ENCODE measurements around the gene ZNF787. TPM values are rescaled to one million over a fixed set of nuclear protein-coding genes. Genes with fewer than 3 reads are reported as not detected.

The ZNF787 gene
- total RNA-seq, 4 donors from 2014 or later: 24.9 to 53.1 (median 27.4) TPM

DNA sequence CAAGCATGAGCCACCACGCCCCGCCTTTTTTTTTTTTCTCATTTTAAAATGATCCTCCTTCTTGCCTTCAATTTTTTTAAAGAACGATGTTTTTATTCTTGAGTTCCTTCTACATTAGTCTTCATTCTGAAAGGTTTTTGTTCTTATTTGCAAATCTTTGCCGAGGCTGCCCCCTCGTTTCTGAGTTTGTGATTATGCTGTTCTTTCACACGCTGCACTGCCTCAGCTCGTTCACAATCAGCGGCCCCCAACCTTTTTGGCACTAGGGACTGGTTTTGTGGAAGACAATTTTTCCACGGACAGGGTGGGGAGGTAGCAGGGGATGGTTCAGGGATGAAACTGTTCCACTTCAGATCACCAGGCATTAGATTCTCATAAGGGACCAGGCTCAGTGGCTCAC, 26.6 kb downstream of the ZNF787 start:
- Histone ChIP-seq H3K9me3 (no peaks in the 10 kb centered on the region), H3K36me3 (peaks cover 0 to 3% (median 0%) of the 10 kb centered on the region in 4 donors), H3K27me3 (no peaks in the 10 kb centered on the region), H3K27ac (no peak overlapping the region), H3K4me3 (no peak overlapping the region), H3K4me1 (no peaks in the 10 kb centered on the region)
- in situ Hi-C loops (cut with MboI; ENCODE audit: low pct_ligation_motif_present in 1 of 4, low pct_unique_long_range_greater_than_20kb in 1 of 4, low sequenced_read_pairs in 3 of 4): loop anchor here in 1 of 4 donors (25.0 kb wide), 1 partner anchor 218 kb away; the partner anchor contains the start of gene ZSCAN5A
- DNase-seq: no peak
- 85 to 100% methylated on average over 5 to 9 of the region's 9 CpGs for WGBS, 2 donors (ENCODE audit: low coverage in 1 of 2)
- no peak for TF ChIP-seq POLR2A (IDR thresholded peaks at IDR 0.05)
- TF ChIP-seq POLR2AphosphoS5 (IDR thresholded peaks at IDR 0.05): no peak
- TF ChIP-seq, protein P1, sequence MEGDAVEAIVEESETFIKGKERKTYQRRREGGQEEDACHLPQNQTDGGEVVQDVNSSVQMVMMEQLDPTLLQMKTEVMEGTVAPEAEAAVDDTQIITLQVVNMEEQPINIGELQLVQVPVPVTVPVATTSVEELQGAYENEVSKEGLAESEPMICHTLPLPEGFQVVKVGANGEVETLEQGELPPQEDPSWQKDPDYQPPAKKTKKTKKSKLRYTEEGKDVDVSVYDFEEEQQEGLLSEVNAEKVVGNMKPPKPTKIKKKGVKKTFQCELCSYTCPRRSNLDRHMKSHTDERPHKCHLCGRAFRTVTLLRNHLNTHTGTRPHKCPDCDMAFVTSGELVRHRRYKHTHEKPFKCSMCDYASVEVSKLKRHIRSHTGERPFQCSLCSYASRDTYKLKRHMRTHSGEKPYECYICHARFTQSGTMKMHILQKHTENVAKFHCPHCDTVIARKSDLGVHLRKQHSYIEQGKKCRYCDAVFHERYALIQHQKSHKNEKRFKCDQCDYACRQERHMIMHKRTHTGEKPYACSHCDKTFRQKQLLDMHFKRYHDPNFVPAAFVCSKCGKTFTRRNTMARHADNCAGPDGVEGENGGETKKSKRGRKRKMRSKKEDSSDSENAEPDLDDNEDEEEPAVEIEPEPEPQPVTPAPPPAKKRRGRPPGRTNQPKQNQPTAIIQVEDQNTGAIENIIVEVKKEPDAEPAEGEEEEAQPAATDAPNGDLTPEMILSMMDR (IDR thresholded peaks at IDR 0.05): no peak
- no peak for TF ChIP-seq EP300 (IDR thresholded peaks at IDR 0.05; ENCODE audit: low read depth)
- intact Hi-C loops (cut with DNase I; ENCODE audit: low total_unique reads): no loop called here

DNA sequence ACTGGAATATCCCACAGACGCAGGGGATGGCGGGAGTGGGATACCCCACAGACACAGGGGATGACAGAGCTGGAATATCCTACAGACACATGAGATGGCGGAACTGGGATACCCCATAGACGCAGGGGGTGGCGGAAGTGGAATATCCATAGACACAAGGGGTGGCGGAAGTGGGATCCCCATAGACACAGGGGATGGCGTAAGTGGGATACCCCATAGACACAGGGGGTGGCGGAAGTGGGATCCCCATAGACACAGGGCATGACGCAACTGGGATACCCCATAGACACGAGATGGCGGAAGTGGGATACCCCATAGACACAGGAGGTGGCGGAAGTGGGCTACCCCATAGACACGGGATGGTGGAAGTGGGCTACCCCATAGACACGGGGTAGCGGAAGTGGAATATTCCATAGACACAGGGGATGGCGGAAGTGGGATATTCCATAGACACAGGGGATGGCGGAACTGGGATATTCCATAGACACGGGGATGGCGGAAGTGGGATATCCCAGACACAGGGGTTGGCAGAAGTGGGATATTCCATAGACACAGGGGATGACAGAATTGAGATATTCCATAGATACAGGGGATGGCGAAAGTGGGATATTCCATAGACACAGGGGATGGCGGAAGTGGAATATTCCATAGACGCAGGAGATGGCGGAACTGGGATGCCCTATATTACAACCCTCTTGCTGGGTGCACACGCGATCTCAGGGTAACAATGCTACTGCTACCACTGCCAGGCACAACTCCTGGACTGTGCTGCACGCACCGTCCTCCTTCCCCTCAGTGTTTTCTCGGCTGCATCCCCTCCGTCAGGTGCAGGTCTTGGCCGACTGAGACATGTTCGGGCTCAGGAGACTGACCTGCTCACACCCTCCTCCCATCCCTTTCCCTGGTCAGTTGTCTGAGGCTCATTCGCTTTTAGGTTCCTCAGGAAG, 28.1 kb downstream of the ZNF787 start:
- H3K27ac ChIP-seq: no peak overlapping the region
- no peak for DNase-seq
- WGBS, 2 donors (ENCODE audit: low coverage in 1 of 2): 96 to 98% methylated on average over 12 to 32 of the region's 32 CpGs
- H3K4me1 ChIP-seq: no peaks in the 10 kb centered on the region
- peaks cover 0 to 6% (median 3%) of the 10 kb centered on the region in 4 donors for H3K36me3 ChIP-seq
- TF ChIP-seq POLR2A (IDR thresholded peaks at IDR 0.05): no peak
- TF ChIP-seq, protein P1 (IDR thresholded peaks at IDR 0.05): no peak
- H3K4me3 ChIP-seq: no peak overlapping the region
- no peaks in the 10 kb centered on the region for H3K27me3 ChIP-seq
- no peaks in the 10 kb centered on the region for H3K9me3 ChIP-seq
- in situ Hi-C loops (cut with MboI; ENCODE audit: low pct_ligation_motif_present in 1 of 4, low pct_unique_long_range_greater_than_20kb in 1 of 4, low sequenced_read_pairs in 3 of 4): loop anchor here in 1 of 4 donors (25.0 kb wide), 1 partner anchor 219 kb away; the partner anchor contains the start of gene ZSCAN5A
- intact Hi-C loops (cut with DNase I; ENCODE audit: low total_unique reads): no loop called here

DNA sequence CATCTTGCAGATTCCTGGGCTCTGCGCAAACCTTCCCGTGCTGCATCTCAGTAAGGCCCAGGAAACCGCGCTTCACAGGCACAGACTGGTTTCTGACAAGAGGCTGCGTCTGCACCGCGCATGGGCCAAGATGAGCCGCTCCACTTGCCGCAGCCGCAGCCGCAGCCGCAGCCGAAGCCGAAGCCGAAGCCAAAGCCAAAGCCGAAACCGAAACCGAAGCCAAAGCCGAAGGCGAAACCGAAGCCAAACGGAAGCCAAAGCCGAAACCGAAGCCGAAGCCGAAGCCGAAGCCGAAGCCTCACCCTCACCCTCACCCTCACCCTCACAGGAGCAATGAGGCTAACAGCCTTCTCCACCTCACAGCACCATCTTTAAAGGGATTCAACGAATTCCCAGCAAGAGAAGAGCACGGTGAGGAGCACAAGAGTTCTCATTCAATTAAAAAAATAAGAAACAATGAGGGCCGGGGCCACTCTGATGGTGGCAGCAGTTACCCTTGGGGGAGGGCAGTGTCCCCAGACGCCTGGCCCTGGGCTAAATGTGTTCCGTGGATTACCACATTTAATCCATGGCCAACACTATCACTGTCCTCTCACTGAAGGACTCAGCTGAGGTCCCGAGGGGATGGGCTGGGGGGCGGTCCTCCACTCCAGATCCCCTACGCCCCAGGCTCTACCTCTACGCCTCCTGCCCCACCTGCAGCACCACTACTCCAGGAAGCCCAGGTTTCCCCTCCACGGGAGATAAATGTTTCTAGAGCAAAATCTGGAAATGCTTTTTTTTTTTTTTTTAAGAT, 29.1 kb downstream of the ZNF787 start:
- Histone ChIP-seq H3K4me3 (no peak overlapping the region), H3K36me3 (peaks cover 0 to 6% (median 3%) of the 10 kb centered on the region in 4 donors), H3K4me1 (no peaks in the 10 kb centered on the region), H3K27me3 (no peaks in the 10 kb centered on the region), H3K9me3 (no peaks in the 10 kb centered on the region), H3K27ac (no peak overlapping the region)
- no peak for DNase-seq
- WGBS, 2 donors (ENCODE audit: low coverage in 1 of 2): 89 to 100% methylated on average over 3 to 38 of the region's 38 CpGs
- intact Hi-C loops (cut with DNase I; ENCODE audit: low total_unique reads): no loop called here
- in situ Hi-C loops (cut with MboI; ENCODE audit: low pct_ligation_motif_present in 1 of 4, low pct_unique_long_range_greater_than_20kb in 1 of 4, low sequenced_read_pairs in 3 of 4): loop anchor here in 1 of 4 donors (25.0 kb wide), 1 partner anchor 220 kb away; the partner anchor contains the start of gene ZSCAN5A
- no peak for TF ChIP-seq EP300 (IDR thresholded peaks at IDR 0.05; ENCODE audit: low read depth)
- no peak for TF ChIP-seq POLR2A (IDR thresholded peaks at IDR 0.05)
- TF ChIP-seq POLR2AphosphoS5 (IDR thresholded peaks at IDR 0.05): no peak
- TF ChIP-seq, protein P1 (IDR thresholded peaks at IDR 0.05): no peak

DNA sequence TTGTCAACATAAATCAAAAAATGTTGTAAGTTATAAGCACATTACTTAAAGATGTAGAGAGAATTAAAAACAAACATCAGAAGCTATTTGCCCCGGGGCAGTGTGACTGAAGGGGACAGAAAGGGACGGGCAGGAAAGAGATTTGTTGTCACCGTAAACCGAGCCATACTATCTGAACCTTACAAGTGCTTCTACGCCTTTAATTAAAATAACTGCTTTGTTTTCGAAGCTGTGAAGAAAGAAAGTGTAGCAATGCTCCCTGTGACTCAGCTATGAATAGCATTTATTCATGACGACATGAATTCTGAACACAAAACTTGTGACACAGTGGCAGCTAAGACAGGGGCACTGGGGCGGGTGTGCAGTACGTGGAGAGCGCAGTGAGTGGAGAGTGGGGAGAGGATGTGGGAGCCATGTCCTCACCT, 30.0 kb downstream of the ZNF787 start:
- H3K36me3 ChIP-seq: peaks cover 0 to 6% (median 3%) of the 10 kb centered on the region in 4 donors
- in situ Hi-C loops (cut with MboI; ENCODE audit: low pct_ligation_motif_present in 1 of 4, low pct_unique_long_range_greater_than_20kb in 1 of 4, low sequenced_read_pairs in 3 of 4): loop anchor here in 1 of 4 donors (25.0 kb wide), 1 partner anchor 221 kb away; the partner anchor contains the start of gene ZSCAN5A
- H3K9me3 ChIP-seq: no peaks in the 10 kb centered on the region
- intact Hi-C loops (cut with DNase I; ENCODE audit: low total_unique reads): no loop called here
- no peak for DNase-seq
- H3K4me1 ChIP-seq: no peaks in the 10 kb centered on the region
- WGBS, 2 donors (ENCODE audit: low coverage in 1 of 2): 75 to 84% methylated on average over 7 to 10 of the region's 10 CpGs
- H3K4me3 ChIP-seq: no peak overlapping the region
- H3K27ac ChIP-seq: no peak overlapping the region
- no peak for TF ChIP-seq POLR2AphosphoS5 (IDR thresholded peaks at IDR 0.05)
- no peak for TF ChIP-seq POLR2A (IDR thresholded peaks at IDR 0.05)
- H3K27me3 ChIP-seq: no peaks in the 10 kb centered on the region
